GM12892 (cell line): ENCODE measurements around the gene PLAAT4.

Experiments used
- POLR2A ChIP-seq: IDR thresholded peaks from 2 replicates; pipeline ENCODE4 v1.6.1; 2011; ENCODE audit warnings: low read depth, low read length, control low read depth
- TAF1 ChIP-seq: IDR thresholded peaks from 2 replicates; pipeline ENCODE4 v1.6.1; 2011; ENCODE audit warnings: low read depth, mild to moderate bottlenecking, control low read depth, low read length, borderline replicate concordance

GRCh38 chr11:63510360-63511047, 26.1 kb upstream of the PLAAT4 start:
- TF ChIP-seq POLR2A: no peak
- no peak for TF ChIP-seq TAF1
